ENCODE measurements around the gene TMEM116.
"Not testable (repeated sequence)": the region's sequence is repeated elsewhere in the genome, so short reads cannot be mapped to it uniquely, and the experiment has no call there.

TMEM116 gene

DNA sequence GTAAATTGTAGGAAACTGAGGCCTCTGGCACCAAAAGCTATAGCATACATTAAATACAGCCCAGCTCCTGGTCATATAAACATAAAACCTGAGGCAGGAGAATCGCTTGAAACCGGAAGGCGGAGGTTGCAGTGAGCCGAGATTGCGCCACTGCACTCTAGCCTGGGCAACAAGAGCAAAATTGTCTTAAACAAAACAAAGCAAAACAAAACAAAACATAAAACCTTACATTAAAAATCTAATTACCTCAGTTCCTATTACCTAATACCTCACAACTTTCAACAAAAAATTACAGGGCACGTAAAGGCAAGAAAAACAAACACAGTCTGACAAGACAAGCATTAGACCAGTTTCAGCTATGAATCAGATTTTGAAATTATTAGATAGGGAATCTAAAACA, 36.7 kb downstream of the TMEM116 start:
- DNase-seq (ENCODE audit: low read depth in 2 of 2) = no peak

DNA sequence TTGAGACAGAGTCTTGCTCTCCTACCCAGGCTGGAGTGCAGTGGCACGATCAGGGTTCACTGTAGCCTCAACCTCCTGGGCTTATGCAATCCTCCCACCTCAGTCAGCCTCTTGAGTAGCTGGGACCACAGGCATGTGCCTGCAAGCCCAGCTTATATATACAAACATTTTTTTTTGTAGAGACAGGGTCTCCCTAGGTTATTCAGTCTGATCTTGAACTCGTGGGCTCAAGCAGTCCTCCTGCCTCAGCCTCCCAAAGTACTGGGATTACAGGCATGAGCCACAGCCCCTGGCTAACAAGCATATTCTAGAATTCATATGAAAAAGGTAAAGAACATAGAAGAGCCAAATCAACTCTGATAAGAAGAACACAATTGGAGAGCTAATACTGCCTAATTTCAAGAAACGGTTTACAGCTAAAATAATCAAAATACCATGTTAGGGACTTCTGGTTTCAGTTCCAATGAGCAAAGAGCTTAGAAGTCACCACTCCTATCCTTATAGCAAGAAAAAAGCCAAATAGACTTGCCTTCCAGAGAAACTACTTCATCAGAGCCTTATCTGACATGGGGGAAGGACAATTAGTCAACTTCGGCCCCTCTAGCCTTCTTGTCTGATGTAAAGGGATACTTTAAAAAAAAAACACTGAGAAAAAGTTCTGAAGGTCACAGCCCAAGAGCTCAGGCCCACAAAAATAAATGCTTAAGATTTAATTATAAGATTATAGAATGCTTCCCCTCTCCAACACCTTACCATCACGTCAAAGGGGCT, 37.6 kb downstream of the TMEM116 start:
- DNase-seq (ENCODE audit: low read depth in 2 of 2) = no peak

DNA sequence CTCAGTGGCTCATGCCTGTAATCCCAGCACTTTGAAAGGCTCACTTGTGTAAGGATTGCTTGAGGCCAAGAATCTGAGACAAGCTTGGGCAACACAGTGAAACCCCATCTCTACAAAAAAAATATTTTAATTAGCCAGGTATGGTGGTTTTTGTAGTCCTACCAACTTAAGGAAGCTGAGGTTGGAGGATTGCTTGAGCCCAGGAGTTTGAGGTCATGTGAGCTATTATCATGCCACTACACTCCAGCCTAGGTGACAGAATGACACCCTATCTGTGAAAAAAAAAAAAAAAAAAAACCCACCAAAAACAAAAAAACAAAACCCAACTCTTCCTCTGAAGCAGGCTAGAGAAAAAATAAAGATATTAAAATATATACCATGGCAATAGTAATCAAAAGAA, 41.2 kb downstream of the TMEM116 start:
- DNase-seq (ENCODE audit: low read depth in 2 of 2) = no peak

DNA sequence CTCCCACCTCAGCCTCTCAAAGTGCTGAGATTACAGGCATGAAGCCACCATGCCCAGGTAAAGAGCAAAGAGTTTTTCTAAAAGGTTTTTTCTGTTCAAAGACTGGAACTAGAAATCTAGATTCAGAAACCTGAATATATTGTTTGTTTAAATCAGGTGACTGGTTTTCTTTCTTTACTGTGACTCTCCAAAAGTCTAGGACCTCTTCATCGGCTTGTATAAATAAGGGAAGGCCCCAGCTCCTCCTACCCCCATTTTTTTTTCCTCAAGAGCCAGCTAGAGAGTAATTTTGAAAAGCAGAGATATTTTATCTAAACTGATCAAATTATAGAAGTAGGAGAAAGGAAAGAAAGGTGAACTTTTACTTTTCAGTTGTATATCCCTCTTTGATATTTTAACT, 48.0 kb downstream of the TMEM116 start:
- no peak for DNase-seq (ENCODE audit: low read depth in 2 of 2)

DNA sequence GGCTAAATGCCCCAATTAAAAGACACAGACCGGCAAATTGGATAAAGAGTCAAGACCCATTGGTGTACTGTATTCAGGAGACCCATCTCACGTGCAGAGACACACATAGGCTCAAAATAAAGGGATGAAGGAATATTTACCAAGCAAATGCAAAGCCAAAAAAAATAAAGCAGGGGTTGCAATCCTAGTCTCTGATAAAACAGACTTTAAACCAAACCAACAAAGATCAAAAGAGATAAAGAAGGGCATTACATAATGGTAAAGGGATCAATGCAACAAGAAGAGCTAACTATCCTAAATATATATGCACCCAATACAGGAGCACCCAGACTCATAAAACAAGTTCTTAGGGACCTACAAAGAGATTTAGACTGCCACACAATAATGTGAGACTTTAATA, 53.4 kb downstream of the TMEM116 start:
- DNase-seq (ENCODE audit: low read depth in 2 of 2) = not testable (repeated sequence)

DNA sequence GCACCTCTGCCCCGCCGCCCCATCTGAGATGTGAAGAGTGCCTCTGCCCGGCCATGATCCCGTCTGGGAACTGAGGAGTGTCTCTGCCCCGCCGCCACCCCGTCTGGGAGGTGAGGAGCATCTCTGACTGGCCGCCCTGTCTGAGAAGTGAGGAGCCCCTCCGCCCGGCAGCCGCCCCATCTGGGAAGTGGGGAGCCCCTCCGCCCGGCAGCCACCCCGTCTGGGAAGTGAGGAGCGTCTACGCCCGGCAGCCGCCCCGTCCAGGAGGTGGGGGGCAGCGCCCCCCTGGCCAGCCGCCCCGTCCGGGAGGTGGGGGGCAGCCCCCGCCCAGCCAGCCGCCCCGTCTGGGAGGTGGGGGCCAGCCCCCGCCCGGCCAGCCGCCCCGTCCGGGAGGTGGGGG, 55.7 kb downstream of the TMEM116 start:
- not testable (repeated sequence) for DNase-seq (ENCODE audit: low read depth in 2 of 2)

DNA sequence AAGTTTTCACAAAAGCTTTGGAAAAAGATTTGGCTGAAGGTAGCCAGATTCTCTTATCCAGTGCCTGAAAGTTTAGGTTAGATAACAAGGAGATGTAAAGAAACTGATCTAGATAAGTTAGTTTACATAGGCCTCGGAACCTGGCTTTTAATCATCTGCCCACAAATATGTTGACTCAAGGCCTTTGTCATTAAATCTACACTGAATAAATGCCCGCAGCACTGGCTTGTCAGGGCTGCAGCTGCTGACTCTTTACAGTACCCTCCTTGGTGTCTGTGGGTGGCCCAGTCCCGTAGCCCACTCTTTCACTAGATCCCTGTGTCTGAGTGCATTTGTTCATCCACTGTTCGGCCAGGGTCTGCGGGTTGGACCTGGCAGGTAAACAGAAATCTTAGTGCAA, 58.0 kb downstream of the TMEM116 start:
- DNase-seq (ENCODE audit: low read depth in 2 of 2) = no peak

DNA sequence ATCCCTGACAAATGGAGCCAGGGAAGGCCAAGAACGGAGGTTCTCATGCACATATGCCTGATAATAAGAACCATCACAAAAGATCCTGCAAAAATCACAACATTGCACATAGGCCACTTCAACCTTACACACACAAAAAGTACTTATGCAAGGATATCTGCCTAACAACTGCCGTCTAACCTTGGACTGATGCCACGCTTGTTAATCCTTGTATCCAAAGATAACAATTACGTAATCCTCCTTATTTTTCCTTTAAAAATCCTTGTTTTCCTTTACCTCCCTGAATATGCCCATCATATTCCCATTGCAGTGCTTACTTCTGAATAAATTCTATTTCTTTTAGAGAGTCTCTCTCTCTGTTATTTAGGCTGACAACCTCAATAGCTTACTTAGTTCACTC, 59.5 kb downstream of the TMEM116 start:
- DNase-seq (ENCODE audit: low read depth in 2 of 2) = no peak

DNA sequence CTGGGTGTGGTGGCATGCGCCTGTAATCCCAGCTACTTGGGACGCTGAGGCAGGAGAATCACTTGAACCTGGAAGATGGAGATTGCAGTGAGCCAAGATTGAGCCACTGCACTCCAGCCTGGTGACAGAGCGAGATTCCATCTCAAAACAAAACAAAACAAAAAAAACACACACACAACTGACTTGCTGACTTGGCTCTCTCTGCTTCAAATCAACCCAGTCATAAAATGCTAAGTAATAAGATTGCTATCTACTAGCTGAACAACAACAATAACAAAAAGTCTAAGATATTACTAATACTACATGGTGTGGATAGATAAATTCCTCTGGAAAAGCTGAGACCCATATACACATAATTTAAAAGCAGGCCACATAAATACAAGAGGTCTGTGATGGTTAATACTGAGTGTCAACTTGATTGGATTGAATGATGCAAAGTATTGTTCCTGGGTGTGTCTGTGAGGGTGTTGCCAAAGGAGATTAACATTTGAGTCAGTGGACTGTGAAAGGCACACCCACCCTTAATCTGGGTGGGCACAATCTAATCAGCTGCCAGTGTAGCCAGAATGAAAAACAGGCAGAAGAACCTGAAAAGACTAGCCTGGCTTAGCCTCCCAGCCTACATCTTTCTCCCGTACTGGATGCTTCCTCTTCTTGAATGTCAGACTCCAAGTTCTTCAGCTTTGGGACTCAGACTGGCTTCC, 60.7 kb downstream of the TMEM116 start:
- DNase-seq (ENCODE audit: low read depth in 2 of 2) = not testable (repeated sequence)

DNA sequence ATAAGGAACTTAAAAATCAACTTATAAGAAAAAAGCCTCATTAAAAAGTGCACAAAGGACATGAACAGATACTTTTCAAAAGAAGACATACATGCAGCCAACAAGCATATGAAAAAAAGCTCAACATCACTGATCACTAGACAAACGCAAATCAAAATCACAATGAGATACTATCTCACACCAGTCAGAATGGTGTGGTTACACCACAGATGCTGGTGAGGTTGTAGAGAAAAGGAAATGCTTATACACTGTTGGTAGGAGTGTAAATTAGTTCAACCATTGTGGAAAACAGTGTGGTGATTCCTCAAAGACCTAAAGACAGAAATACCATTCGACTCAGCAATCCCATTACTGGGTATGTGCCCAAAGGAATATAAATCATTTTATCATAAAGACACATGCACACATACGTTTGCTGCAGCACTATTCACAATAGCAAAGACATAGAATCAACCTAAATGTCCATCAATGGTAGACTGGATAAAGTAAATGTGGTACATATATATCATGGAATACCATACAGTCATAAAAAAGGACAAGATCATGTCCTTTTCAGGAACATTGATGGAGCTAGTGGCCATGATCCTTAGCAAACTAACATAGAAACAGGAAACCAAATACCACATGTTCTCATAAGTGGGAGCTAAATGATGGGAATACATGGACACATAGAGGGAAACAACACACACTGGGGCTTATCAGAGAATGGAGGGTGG, 61.8 kb downstream of the TMEM116 start:
- not testable (repeated sequence) for DNase-seq (ENCODE audit: low read depth in 2 of 2)

DNA sequence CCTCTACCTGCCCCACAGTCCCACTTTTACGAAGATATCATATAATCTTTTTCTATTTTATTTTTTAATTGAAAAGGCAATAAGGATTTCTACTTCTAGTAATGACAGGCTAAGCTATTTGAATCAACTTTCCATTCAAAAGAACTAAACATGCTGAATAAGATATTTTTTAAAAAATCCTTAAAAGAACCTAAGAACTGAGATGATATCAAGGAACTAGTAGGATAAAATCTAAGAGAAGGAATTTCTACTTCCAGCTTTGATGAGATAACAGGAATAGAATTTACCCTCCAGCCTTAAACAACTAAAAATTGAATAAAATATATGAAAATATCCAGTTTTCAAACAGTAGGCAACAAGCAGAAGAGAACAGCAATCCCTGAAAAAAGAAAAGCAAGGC, 69.0 kb downstream of the TMEM116 start:
- no peak for DNase-seq (ENCODE audit: low read depth in 2 of 2)

DNA sequence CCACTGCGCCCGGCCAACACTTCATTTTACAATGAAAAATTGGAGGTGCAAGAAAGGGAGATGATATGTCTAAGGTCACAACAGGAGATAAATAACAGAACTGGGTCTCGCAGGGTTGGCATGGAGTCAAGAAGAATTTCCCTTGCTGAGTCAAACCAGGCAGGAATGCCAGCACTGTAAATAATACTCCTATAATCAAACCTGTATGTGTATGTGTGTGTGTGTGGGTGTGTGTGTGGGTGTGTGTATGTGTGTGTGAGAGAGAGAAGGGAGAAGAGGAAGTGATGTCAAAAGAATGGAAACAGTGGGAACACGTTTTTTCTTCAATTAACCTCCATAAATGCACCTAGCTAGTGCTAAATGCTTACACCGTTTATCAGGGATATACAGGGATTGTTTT, 70.4 kb downstream of the TMEM116 start:
- no peak for DNase-seq (ENCODE audit: low read depth in 2 of 2)

DNA sequence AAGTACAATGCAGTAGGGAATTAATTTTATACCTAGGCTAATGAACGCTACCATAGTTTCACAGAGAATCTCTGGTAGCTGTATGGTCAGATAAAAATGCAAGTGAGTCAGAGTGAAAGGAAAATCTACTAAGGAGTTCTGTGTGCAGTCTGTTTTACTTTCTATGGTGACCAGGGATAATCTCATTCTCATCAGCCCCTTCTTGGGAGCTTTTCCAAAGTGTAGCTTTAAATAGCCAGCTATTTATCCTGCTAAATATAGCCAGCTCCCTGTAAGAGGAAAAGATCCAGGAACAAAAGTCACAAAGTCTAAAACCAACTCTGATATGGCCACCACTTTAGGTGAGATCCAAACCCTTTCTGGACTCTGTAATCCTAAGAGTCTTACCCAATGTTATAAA, 75.5 kb downstream of the TMEM116 start:
- no peak for DNase-seq (ENCODE audit: low read depth in 2 of 2)

DNA sequence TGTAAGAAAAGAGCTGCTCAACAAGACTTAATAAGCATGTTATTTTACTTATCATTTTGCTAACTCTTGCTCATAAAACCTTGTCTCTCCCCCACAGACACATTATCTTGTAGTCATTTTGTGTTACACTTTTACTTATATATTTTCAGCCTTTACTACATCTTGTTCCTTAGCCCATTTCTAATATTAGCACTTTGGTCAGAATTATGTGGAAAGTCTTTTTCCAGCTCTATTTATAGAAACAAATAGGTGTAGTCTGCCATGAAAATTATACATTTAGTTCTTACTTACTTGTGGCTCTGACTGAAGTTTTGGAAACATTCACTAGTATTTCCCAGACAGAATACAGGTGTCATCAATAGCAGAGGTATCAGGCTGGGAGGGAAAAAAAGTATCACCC, 76.1 kb downstream of the TMEM116 start:
- DNase-seq (ENCODE audit: low read depth in 2 of 2) = no peak

DNA sequence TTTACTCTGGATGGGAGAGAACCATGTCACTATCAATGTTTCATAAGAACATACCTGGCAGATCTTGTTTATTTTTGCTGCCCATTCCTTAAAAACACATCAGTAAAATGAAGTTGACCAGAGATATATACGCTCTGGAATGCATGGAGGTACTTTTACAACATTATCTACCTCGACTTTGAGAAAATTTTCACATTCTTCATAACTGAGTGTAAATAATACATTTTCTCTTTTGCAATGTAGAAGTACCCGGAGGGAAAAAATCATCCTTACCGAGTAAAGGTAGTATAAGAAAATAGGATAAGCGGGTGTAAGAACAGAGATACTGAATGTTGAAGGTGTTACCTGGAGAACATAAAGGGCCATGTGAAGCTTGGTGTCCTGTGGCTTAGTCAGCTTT, 80.7 kb downstream of the TMEM116 start:
- DNase-seq (ENCODE audit: low read depth in 2 of 2) = no peak

DNA sequence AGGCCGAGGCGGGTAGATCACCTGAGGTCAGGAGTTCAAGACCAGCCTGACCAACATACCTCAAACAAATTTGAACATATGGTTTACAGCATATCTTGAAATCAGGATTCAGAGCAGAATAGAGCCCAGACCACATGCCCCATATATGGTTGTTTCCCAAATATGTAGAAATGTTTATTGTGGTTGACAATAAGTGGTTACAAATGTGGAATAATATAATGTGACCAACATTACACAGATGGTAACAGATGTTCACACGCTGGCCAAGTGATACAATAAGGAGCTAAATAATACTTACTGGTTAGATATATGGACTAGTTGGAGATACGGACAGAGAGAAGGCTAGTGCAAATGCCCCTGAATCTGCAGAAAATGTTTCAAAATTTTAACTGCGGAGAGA, 85.6 kb downstream of the TMEM116 start:
- DNase-seq (ENCODE audit: low read depth in 2 of 2) = no peak

DNA sequence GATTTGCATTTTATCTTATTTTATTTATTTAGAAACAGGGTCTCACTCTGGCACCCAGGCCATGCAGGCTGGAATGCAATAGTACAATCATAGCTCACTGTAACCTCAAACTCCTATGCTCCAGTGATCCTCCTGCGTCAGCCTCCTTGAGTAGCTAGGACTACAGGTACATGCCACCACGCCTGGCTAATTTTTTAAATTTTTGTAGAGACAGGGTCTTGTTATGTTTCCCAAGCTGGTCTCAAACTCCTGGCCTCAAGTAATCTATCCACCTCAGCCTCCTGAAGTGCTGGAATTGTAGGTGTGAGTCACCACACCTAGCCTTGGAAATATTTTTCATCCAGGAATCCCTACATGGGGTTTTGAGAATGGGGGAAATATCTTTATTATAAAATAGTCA, 86.3 kb downstream of the TMEM116 start:
- no peak for DNase-seq (ENCODE audit: low read depth in 2 of 2)

DNA sequence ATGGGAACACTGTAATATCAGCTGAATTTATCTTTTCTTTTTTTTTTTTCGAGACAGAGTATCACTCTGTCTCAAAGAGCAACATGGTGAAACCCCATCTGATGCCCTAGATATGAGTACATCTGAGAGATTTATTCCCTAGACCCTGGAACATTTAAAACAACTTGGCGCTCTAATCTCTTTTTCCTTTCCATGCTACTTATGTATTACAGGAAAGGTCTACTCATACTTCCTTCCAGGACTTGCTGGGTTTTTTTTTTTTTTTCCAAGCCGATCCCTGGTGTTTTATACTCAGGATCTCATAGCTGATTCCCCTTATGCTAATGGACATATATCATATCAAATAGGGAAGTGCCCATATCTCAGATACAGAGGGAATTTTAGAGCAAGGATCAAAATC, 87.8 kb downstream of the TMEM116 start:
- no peak for DNase-seq (ENCODE audit: low read depth in 2 of 2)

DNA sequence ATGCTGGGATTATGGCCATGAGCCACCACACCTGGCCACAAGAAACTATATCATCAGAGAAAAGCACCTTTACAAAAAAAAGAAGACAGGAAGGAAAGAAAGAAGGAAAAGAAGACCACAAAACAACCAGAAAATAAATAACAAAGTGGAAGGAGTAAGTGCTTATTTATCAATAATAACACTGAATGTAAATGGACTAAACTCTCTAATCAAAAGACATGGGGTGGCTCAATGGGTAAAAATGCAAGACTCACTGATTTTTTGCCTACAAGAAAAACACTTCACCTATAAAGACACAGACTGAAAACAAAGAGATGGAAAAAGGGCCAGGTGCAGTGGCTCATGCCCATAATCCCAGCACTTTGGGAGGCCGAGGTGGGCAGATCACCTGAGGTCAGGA, 105.2 kb downstream of the TMEM116 start:
- DNase-seq (ENCODE audit: low read depth in 2 of 2) = no peak

DNA sequence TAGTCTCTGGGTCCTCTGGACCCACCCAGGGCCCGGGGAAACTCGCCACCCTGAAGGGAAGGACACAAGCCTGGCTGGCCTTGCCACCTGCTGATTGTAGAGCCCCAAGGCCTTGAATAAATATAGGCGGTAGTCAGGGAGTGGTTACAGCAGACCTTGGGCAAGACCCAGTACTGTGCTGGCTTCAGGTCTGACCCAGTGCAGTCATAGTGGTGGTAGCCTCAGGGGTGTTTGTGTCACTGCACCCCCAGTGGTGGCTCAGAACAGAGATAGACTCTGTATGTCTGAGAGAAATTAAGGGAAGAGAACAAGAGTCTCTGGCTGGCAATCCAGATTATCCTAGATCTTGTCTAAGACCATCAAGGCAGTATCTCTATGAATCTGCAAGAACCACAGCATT, 107.5 kb downstream of the TMEM116 start:
- DNase-seq (ENCODE audit: low read depth in 2 of 2) = no peak

DNA sequence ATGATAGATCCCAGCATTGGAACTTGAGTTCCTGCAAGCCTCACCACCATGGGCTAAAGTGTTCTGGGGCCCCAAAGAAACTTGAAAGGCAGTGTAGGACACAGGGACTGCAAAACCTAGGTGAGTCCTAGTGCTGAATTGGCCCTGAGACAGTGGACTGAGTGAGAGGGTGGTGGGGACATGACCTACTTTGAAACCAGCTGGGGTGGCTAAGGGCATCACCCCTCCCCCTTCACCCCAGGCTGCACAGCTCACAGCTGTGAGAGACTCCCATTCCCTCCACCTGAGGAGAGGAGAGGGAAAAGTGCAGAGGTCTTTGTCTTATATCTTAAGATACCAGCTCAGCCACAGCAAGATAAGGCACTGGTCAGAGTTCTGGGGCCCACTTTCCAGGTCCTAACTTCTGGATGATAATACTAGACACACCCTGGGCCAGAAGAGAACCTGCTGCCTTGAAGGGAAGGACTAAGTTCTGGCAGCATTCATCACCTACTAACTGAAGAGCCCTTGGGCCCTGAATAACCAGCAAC, 108.5 kb downstream of the TMEM116 start:
- DNase-seq (ENCODE audit: low read depth in 2 of 2) = no peak

DNA sequence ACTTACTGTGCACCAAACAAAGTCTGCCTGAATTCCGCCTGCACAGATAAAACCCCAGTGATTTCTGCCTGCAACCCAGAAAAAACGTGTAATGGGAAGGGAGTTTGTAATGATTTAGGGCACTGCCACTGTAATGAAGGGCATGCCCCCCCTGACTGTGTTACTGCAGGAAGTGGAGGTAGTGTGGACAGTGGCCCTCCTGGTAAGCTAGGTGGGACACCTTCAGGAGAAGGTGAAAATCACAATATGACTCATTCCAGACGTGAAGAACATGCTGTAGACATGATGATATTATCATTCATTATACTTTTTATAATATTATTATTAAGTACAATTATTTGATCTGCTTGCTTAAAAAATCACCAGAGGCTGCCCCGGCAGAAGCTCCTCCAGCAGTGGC, 111.8 kb downstream of the TMEM116 start:
- DNase-seq (ENCODE audit: low read depth in 2 of 2) = no peak

DNA sequence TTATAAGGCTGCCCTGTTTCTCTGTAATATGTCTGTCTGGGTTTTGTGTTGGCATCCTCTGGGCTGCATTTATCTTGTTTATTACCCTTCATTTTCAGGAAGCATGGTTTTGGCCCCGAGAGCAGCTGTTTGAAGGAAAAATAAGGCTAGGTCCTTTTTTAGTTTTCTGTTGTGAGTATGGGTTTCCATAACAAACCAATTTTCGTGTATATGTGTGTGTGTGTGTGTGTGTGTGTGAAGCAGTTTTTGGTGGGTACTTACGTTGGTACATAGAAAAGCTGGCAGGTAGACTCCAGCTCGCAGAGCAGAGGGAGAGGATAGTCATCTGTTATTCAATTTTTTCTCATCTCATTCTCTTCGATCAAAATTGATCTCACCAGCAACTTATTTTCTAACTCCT, 118.4 kb downstream of the TMEM116 start:
- DNase-seq (ENCODE audit: low read depth in 2 of 2) = no peak

Data from stimulated activated CD8-positive, alpha-beta memory T cell treated with anti-CD3 and anti-CD28 coated beads, Interleukin-7, amount 100 ng/mL, for 1 hour (primary cell).